Activated naive CD8-positive, alpha-beta T cell treated with anti-CD3 and anti-CD28 coated beads, Interleukin-2, amount 10 ng/mL, durations not matched to agents 7 days and 5 days (primary cell): ENCODE data around the gene SFTPD. TPM values are rescaled to one million over a fixed set of nuclear protein-coding genes. Genes with fewer than 3 reads are reported as not detected.

ENCODE experiments used
- ATAC-seq: fragments of 150-1000 bp; cut with Tn5 transposase; one replicate; pipeline ENCODE4 v1.10.0; 2021; ENCODE audit warnings: low read depth, moderate library complexity
- POLR2A ChIA-PET: fragments of 350-600 bp; sonication (Branson Sonifier 250); formaldehyde crosslinking; loops from one replicate; lab custom pipeline; 2021; ENCODE audit warnings: antibody characterized with exemption; lab: Charles Lee
- DNase-seq: peaks from one replicate; pipeline ENCODE4 v3.0.0; 2021
- H3K27ac Mint-ChIP-seq: one replicate; pipeline ENCODE4 v1.8.0; 2022; ENCODE audit warnings: mild to moderate bottlenecking, mixed read lengths
- H3K27me3 Mint-ChIP-seq: one replicate; pipeline ENCODE4 v1.8.0; 2022; ENCODE audit warnings: mild to moderate bottlenecking, moderate library complexity, mixed read lengths
- H3K36me3 Mint-ChIP-seq: one replicate; pipeline ENCODE4 v1.8.0; 2021; ENCODE audit warnings: mild to moderate bottlenecking, mixed read lengths
- H3K4me1 Mint-ChIP-seq: one replicate; pipeline ENCODE4 v1.8.0; 2021; ENCODE audit warnings: mixed read lengths
- H3K4me3 Mint-ChIP-seq: one replicate; pipeline ENCODE4 v1.8.0; 2022; ENCODE audit warnings: mild to moderate bottlenecking, moderate library complexity, mixed read lengths
- H3K9me3 Mint-ChIP-seq: one replicate; pipeline ENCODE4 v1.8.0; 2021; ENCODE audit warnings: mixed read lengths
- total RNA-seq, 2 experiments: library from RNA; stranded (reverse); gene quantifications; one replicate each; pipeline ENCODE4 v1.2.3, GENCODE V29; 2021

The SFTPD gene
- total RNA-seq, 2 experiments from 2014 or later = not detected

DNA sequence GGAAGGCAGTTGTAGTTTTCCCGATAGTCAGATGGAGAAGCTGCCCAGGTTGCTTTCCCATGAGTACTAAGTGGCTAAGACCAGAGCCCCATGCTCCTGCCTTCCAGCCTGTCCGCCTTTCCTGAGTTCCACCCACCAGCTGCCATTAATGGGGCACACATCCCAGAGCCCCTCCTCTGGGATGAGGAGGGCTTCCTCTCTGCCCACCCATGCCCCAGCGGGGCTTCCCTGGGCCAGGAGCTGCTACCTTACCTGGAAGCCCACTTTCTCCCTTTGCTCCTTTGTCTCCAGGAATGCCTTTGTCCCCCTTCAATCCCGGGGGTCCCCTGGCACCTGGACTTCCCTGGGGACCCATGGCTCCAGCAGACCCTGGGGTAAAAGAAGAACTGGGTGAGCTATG lies 7.8 kb downstream of the SFTPD start:
- no peak overlapping the region for H3K27ac Mint-ChIP-seq
- no peaks in the 10 kb centered on the region for H3K36me3 Mint-ChIP-seq
- no peak overlapping the region for H3K4me3 Mint-ChIP-seq
- H3K9me3 Mint-ChIP-seq = no peaks in the 10 kb centered on the region
- DNase-seq (no peak), ATAC-seq (no peak)
- POLR2A ChIA-PET = no interaction called here
- peaks cover 8% of the 10 kb centered on the region for H3K4me1 Mint-ChIP-seq
- H3K27me3 Mint-ChIP-seq = peaks cover 7% of the 10 kb centered on the region

DNA sequence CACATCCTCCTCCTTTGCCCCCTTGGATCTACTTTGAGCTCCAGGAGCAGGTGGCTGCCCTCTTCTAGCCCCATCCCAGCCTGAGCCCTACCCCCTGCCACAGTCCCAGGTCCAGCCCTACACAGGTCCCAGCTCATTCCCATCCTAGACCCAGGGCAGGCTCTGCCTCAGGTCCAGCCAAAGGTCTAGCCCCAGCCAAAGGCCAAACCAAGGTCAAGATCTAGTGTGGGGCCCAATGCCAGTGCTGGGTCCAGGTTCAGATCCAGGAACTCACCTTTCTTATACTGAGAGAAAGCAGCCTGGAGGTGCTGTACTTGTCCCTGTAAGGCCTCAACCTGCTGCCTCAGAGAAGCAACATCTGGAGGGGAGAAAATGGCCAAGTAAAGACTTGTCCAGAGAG lies 8.5 kb downstream of the SFTPD start:
- no peak for ATAC-seq
- Mint-ChIP-seq H3K36me3 (no peaks in the 10 kb centered on the region), H3K4me1 (peaks cover 8% of the 10 kb centered on the region), H3K9me3 (no peaks in the 10 kb centered on the region), H3K27me3 (peaks cover 7% of the 10 kb centered on the region), H3K27ac (no peak overlapping the region), H3K4me3 (no peak overlapping the region)
- POLR2A ChIA-PET = no interaction called here
- no peak for DNase-seq

DNA sequence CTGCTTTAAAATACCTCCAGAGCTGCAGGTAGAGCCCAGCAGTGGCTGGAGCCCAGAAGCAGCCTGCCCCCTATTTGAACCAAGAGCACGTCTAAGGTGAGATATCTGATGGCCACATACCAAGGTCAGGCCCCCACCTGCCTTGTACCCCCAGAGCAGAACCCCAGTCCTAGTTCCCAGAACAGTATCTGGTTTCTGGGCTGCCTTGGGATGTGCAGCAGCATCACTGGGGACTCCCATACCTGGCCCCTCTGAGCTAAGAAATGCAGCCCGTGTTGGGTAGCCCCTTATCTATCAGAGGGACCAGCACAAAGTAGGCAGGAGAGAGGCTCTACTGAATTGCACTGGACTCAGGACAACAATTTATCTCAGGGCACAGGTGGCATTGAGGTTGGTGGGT lies 8.9 kb downstream of the SFTPD start:
- Mint-ChIP-seq H3K9me3 (no peaks in the 10 kb centered on the region), H3K36me3 (no peaks in the 10 kb centered on the region), H3K4me1 (peaks cover 8% of the 10 kb centered on the region), H3K27me3 (peaks cover 7% of the 10 kb centered on the region), H3K27ac (no peak overlapping the region), H3K4me3 (no peak overlapping the region)
- POLR2A ChIA-PET = no interaction called here
- DNase-seq = no peak
- no peak for ATAC-seq

DNA sequence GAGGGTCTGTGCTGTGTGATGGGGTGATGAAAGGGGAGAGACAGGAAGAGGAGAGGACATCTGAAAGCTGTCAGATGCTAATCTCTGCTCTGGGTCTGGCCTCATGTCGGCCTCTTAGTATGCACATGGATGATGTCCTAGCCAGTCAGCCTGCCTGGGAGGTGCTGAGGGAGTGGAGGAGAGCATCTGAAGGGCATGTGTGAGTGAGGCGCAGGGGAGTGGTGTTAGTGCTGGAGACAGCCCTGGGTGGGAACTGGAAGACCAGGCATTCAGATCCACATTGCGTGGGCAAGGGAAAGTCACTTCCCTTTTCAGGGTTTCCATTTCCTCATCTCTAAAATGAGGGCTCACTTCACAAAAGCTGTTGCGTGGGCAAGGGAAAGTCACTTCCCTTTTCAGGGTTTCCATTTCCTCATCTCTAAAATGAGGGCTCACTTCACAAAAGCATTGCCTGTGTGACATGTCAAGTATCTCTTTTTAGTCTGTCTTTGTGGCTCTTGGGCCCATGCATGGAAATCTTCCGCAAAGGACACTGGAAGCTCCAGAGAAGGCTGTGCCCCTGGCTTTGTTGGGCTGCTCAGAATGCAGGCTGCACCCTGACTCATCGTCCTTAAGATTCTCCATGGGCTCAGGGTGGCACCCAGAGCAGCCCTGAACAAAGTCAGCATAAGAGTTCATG lies 10.0 kb downstream of the SFTPD start:
- Mint-ChIP-seq H3K9me3 (no peaks in the 10 kb centered on the region), H3K27ac (peak overlapping the region; percentile 44), H3K36me3 (no peaks in the 10 kb centered on the region), H3K27me3 (peaks cover 5% of the 10 kb centered on the region), H3K4me1 (peaks cover 8% of the 10 kb centered on the region), H3K4me3 (no peak overlapping the region)
- DNase-seq (no peak), ATAC-seq (peak; percentile 44)
- POLR2A ChIA-PET = no interaction called here

DNA sequence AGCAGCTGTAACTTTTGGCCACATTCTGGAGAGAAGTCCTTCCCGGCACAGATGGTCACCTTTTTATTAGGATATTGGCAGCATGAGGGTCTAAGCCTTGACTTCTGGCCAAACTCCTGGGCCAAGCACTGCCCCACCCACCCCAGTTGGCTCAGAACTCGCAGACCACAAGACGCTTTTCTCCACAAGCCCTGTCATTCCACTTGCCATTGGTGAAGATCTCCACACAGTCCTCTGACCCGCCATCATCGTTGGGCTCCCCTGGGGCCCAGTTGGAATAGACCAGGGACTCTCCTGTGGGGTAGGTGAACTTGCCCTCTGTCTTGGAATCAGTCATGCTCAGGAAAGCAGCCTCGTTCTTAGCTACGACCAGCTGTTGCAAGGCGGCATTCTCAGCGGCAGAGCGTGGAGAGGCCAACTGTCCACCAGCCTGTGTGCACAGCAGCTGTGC lies 11.2 kb downstream of the SFTPD start:
- no peaks in the 10 kb centered on the region for H3K36me3 Mint-ChIP-seq
- DNase-seq = no peak
- H3K4me3 Mint-ChIP-seq = no peak overlapping the region
- H3K27me3 Mint-ChIP-seq = peaks cover 6% of the 10 kb centered on the region
- no peak overlapping the region for H3K27ac Mint-ChIP-seq
- peaks cover 8% of the 10 kb centered on the region for H3K4me1 Mint-ChIP-seq
- H3K9me3 Mint-ChIP-seq = no peaks in the 10 kb centered on the region
- POLR2A ChIA-PET = no interaction called here
- ATAC-seq = no peak

DNA sequence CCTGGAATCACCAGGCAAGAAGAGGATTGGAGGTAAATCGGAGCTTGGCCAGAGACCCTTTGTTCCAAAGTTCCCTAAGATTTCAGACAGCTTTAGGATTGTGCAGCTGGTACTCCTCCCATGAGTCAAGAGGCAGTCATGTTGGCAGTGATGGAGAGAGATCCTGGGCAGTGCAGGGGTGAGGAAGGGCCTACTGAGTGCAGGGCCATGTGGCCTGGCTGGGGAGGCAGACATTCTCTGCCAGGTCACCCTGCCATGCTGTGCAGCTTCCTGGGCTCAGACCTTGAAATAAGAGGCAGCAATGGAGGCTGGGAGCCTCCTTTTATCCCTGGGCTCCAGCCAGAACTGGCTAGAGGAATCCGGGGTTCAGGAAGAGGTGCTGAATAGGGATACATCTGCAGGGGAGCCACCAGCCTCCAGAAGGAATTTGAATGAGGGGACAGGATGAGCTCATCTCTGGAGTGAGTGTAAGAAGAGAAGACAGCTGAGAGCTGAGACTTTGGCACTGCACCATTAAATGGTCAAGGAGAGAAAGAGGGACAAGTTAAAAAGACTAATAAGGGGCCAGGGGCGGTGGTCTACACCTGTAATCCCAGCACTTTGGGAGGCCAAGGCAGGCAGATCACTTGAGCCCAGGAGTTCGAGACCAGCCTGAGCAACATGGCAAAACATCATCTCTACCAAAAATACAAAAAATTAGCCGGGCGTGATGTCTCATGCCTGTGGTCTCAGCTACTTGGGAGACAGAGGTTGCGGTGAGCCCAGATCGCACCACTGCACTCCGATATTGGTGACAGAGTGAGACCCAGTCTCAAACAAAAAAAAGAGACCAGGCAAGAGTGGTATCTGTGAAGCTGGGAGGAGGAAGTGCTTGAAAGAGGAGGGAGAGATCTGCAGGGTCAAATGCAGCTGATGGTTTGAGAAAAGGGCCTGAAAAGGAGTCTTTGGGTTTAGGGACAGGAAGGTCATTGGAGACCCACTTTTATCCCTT lies 12.0 kb downstream of the SFTPD start:
- Mint-ChIP-seq H3K4me1 (peaks cover 8% of the 10 kb centered on the region), H3K27me3 (peaks cover 11% of the 10 kb centered on the region), H3K36me3 (no peaks in the 10 kb centered on the region), H3K4me3 (no peak overlapping the region), H3K27ac (no peak overlapping the region), H3K9me3 (no peaks in the 10 kb centered on the region)
- ATAC-seq (no peak), DNase-seq (no peak)
- POLR2A ChIA-PET = no interaction called here

DNA sequence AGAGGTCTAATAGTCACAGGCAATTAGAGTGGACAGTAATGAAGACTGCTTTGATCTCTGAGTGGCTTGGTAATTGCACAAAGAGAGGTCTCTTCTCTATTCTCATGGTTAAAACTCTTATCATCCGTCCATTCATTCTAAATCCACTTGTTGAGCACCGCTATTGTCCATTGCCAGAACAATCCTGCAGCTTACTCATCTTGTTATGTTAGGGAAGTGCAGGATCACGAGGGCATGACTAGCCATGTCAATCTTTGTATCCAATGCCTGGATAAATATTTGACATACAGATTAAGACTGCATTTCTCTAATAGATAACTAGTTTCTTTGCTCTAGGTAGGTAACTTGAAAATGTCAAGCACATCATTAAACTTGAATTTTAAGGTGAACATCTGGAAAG lies 14.9 kb downstream of the SFTPD start:
- H3K9me3 Mint-ChIP-seq = no peaks in the 10 kb centered on the region
- H3K36me3 Mint-ChIP-seq = no peaks in the 10 kb centered on the region
- ATAC-seq (no peak), DNase-seq (no peak)
- H3K4me1 Mint-ChIP-seq = peaks cover 4% of the 10 kb centered on the region
- H3K27ac Mint-ChIP-seq = no peak overlapping the region
- peaks cover 30% of the 10 kb centered on the region for H3K27me3 Mint-ChIP-seq
- POLR2A ChIA-PET = no interaction called here
- H3K4me3 Mint-ChIP-seq = no peak overlapping the region

DNA sequence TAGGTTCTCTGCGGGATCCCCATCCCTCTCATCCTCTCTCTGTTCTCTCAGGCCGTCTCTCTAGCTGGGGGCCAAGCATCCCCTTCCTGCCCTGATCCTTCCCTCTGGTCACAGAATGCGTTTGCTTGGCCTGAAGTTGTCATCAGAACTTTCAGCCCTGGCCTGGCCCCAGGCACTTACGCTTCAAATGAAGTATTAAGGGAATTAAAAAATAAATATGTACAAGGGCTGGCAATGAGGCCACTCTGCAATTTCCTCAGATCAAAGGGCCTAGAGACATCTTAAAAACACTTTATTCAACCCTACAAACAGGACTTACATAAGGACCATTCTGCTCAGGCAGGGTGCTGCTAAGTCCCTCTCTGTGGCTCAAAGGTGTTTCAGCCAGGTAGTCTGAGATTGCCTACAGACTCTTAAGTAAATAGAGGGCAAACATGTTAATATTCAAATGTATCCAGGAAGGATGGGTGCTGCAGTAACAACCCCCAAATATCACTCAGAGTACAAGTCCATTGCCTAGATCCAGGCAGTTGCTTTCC lies 16.0 kb downstream of the SFTPD start:
- H3K27me3 Mint-ChIP-seq = peaks cover 30% of the 10 kb centered on the region
- H3K4me1 Mint-ChIP-seq = no peaks in the 10 kb centered on the region
- no peaks in the 10 kb centered on the region for H3K9me3 Mint-ChIP-seq
- no peaks in the 10 kb centered on the region for H3K36me3 Mint-ChIP-seq
- H3K27ac Mint-ChIP-seq = no peak overlapping the region
- POLR2A ChIA-PET = no interaction called here
- DNase-seq (no peak), ATAC-seq (no peak)
- H3K4me3 Mint-ChIP-seq = no peak overlapping the region

DNA sequence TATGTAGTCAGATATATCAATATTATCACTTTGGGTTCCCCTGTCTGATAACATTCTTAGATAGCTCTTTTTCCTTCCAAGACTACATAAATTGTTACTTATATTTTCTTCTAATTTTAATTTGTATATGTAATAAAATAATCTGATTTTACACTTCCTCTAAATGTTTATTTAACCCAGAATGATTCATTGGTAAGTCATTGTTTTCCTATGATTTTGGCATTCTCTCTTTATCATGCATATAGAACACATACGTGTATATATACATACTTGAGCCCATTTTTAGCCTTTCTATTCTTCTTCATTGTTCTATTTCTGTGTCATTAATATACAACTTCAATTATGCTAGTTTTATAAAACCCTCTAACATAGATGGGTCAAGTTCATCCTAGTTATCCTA lies 16.6 kb downstream of the SFTPD start:
- no peak overlapping the region for H3K4me3 Mint-ChIP-seq
- POLR2A ChIA-PET = no interaction called here
- no peaks in the 10 kb centered on the region for H3K4me1 Mint-ChIP-seq
- DNase-seq (no peak), ATAC-seq (no peak)
- peaks cover 30% of the 10 kb centered on the region for H3K27me3 Mint-ChIP-seq
- H3K36me3 Mint-ChIP-seq = no peaks in the 10 kb centered on the region
- no peaks in the 10 kb centered on the region for H3K9me3 Mint-ChIP-seq
- no peak overlapping the region for H3K27ac Mint-ChIP-seq

DNA sequence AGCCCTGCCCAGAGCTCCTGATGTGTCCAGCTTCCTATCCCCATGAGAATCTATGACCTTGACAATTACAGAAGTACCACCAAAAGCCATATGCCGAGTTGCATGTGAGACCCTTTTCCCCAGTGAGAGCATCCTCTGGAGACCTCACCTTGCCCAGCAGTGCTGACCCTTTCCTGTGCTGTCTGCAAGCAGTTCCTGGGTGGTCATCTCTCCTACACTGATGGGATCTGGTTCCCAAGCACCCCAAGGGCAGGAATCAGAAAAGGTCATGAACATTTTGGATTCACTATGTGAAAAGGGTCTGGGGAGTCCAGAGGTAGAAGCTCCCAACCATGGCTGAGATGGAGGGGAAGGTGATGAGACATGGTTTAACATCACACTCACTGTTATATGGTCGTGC lies 18.2 kb downstream of the SFTPD start:
- POLR2A ChIA-PET = no interaction called here
- H3K4me3 Mint-ChIP-seq = no peak overlapping the region
- H3K36me3 Mint-ChIP-seq = no peaks in the 10 kb centered on the region
- peaks cover 25% of the 10 kb centered on the region for H3K27me3 Mint-ChIP-seq
- no peaks in the 10 kb centered on the region for H3K4me1 Mint-ChIP-seq
- ATAC-seq (no peak), DNase-seq (no peak)
- H3K27ac Mint-ChIP-seq = no peak overlapping the region
- H3K9me3 Mint-ChIP-seq = peaks cover 3% of the 10 kb centered on the region

DNA sequence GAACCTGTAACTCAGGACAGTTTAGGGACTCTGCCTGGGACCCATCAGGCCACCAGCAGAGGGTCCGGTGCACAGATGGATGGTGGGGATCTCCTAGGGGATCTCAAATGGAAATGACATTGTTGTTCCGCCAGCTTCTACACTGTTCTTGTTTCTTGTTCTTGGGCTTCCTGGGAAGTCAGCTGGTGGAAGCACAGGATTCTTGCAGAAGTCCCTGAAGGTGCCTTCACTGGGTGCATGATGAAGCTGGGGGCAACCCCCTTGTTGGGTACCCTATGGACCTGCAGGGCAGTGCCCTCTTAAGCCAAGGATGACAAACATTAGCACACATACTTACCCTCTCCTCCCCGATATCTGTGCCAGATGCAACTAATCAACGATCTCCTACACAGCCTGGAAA lies 18.6 kb downstream of the SFTPD start:
- Mint-ChIP-seq H3K4me1 (no peaks in the 10 kb centered on the region), H3K9me3 (peaks cover 3% of the 10 kb centered on the region), H3K36me3 (no peaks in the 10 kb centered on the region), H3K27ac (no peak overlapping the region), H3K27me3 (peaks cover 25% of the 10 kb centered on the region), H3K4me3 (no peak overlapping the region)
- POLR2A ChIA-PET = no interaction called here
- no peak for DNase-seq
- no peak for ATAC-seq

DNA sequence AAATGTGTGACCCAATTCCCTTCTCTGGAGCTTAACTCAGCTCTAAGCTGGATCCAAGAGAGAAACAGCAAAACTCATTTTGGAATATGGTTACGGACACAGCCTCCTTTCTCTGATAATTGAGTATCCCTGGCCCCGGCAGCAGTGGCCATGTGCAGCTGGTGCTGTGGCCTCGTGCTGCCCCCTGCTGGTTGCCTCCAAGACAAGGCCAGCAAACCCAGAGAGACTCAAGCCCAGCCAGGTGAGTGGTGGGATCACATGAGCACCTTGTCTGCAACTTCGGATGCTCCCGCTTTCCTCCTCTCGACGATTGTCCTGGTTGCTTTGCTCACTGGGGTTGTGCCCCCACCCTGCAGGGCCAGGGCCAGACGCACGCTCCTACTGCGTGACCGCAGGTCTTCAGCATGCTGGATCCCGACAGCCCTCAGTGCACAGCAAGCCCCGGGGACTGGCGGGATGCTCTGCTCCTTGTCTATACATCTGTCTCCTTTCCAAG lies 19.4 kb downstream of the SFTPD start:
- DNase-seq (peak; percentile 85), ATAC-seq (peak; percentile 93)
- no peaks in the 10 kb centered on the region for H3K4me1 Mint-ChIP-seq
- no peaks in the 10 kb centered on the region for H3K36me3 Mint-ChIP-seq
- POLR2A ChIA-PET = interaction anchor here (0.5 kb wide), 1 partner anchor 149 kb away, joined by 3 read pairs; no protein-coding TSS in a partner anchor
- H3K27me3 Mint-ChIP-seq = peaks cover 28% of the 10 kb centered on the region
- H3K9me3 Mint-ChIP-seq = peaks cover 3% of the 10 kb centered on the region
- no peak overlapping the region for H3K4me3 Mint-ChIP-seq
- no peak overlapping the region for H3K27ac Mint-ChIP-seq

DNA sequence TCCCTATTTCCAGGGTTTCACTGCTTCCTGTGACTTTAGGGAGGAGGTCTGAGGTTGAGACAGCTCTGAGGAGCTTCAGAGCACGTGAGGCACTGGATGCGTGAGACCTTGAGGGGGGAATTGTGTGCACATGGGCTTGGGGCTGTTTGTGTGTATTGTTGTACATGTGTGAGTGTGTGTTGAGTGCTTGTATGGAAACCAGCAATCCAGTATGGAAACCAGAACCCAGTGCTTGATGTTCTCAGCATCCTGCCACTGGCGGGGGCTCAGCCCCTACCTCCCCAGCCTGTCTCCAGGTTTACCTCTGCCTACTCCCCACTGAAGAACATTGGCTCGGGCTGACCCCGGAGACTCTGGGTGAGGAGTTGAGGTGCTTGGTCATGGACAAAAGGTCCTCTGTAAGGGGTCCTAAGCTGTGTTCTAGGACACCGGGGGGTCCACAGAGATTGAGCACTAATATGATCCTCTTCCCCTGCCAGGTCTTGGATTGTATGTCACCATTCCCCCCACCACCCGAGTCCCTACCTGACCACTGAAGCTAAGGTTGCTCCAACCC lies 20.8 kb downstream of the SFTPD start:
- Mint-ChIP-seq H3K36me3 (no peaks in the 10 kb centered on the region), H3K27ac (no peak overlapping the region), H3K4me3 (no peak overlapping the region), H3K4me1 (no peaks in the 10 kb centered on the region), H3K9me3 (peaks cover 3% of the 10 kb centered on the region), H3K27me3 (peaks cover 28% of the 10 kb centered on the region)
- ATAC-seq (no peak), DNase-seq (no peak)
- POLR2A ChIA-PET = no interaction called here
